OCI-LY3 (cell line): ENCODE results near the gene LRRC4C.

ENCODE experiments used
- EZH2phosphoT487 ChIP-seq: fragments of 200-600 bp; shearing (Covaris generic); IDR thresholded peaks from 2 replicates; pipeline ENCODE4 v1.6.1; 2018; ENCODE audit warnings: antibody characterized with exemption, mixed run types, low read depth
- TF ChIP-seq, protein P1 (sequence below): fragments of 200-600, 300-600 bp; sonication (generic); IDR thresholded peaks from 2 replicates; pipeline ENCODE4 v1.5.1; 2014; ENCODE audit warnings: antibody characterized with exemption, low read length, low read depth

- TF ChIP-seq, protein P1, sequence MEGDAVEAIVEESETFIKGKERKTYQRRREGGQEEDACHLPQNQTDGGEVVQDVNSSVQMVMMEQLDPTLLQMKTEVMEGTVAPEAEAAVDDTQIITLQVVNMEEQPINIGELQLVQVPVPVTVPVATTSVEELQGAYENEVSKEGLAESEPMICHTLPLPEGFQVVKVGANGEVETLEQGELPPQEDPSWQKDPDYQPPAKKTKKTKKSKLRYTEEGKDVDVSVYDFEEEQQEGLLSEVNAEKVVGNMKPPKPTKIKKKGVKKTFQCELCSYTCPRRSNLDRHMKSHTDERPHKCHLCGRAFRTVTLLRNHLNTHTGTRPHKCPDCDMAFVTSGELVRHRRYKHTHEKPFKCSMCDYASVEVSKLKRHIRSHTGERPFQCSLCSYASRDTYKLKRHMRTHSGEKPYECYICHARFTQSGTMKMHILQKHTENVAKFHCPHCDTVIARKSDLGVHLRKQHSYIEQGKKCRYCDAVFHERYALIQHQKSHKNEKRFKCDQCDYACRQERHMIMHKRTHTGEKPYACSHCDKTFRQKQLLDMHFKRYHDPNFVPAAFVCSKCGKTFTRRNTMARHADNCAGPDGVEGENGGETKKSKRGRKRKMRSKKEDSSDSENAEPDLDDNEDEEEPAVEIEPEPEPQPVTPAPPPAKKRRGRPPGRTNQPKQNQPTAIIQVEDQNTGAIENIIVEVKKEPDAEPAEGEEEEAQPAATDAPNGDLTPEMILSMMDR = no peak
- no peak for TF ChIP-seq EZH2phosphoT487
Measured at GRCh38 chr11:41399323-41399722, 60.1 kb downstream of the LRRC4C start.
